Upper lobe of right lung (tissue), 1 donor: ENCODE data around the gene MISFA. TPM values are rescaled to one million over a fixed set of nuclear protein-coding genes. Genes with fewer than 3 reads are reported as not detected.
"Not testable (repeated sequence)": the region's sequence is repeated elsewhere in the genome, so short reads cannot be mapped to it uniquely, and the experiment has no call there.

Source experiments
- ATAC-seq: fragments of 200-7000 bp; cut with Tn5 transposase; one replicate; pipeline ENCODE4 v1.9.1; 2020; ENCODE audit warnings: mild to moderate bottlenecking, moderate library complexity
- DNase-seq: peaks from one replicate; pipeline ENCODE4 v3.0.0-alpha.2; 2020
- H3K27ac ChIP-seq: fragments of 200-600 bp; one replicate; pipeline ENCODE4 v1.8.0; 2022
- H3K27me3 ChIP-seq: fragments of 200-600 bp; one replicate; pipeline ENCODE4 v1.8.0; 2022; ENCODE audit warnings: mild to moderate bottlenecking
- H3K36me3 ChIP-seq: fragments of 200-600 bp; one replicate; pipeline ENCODE4 v1.8.0; 2022
- H3K4me1 ChIP-seq: fragments of 200-600 bp; one replicate; pipeline ENCODE4 v1.8.0; 2022
- H3K4me3 ChIP-seq: fragments of 200-600 bp; one replicate; pipeline ENCODE4 v1.8.0; 2022; ENCODE audit warnings: mild to moderate bottlenecking
- H3K9me3 ChIP-seq: fragments of 200-600 bp; one replicate; pipeline ENCODE4 v1.8.0; 2022
- intact Hi-C: fragments of 100-400 bp; cut with DNase I; formaldehyde crosslinking; loops from one replicate; pipeline ENCODE4 v1.11.0; 2022
- total RNA-seq: library from RNA; stranded (reverse); fragmentation: NEBNext Ultra II Directional; extraction: Animal tissue kit (Norgen Biotek cat#: 25700); gene quantifications from one replicate; pipeline ENCODE4 v1.2.1, GENCODE V29; 2021
- TF ChIP-seq, protein P1 (sequence below): fragments of 200-600 bp; IDR thresholded peaks from one replicate; pipeline ENCODE4 v1.8.0; 2022; ENCODE audit warnings: antibody characterized with exemption
- donor health status: DM: no; HTN: yes; CAD: no; lungs with severe emphysema.

The MISFA gene
- total RNA-seq, 1 donor from 2014 or later = 4.6 TPM

DNA sequence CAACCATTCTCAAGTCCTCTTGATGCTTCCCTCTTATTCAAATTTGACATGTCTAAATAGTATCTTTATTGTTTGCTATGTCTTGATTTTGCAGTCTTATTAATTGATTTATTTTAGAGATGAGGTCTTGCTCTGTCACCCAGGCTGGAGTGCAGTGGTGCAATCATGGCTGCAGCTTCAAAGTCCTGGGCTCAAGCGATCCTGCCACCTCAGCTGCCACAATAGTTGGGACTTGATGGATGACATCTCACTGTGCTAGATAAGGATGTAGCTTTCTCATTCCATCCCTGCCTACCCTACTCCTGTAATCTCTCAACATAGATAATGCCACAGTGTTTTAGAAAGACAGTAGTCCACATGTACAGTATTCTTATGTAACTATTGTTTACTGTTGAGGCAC, 42.1 kb downstream of the MISFA start:
- no peak overlapping the region for H3K27ac ChIP-seq
- peaks cover 10% of the 10 kb centered on the region for H3K27me3 ChIP-seq
- no peaks in the 10 kb centered on the region for H3K36me3 ChIP-seq
- no peak for DNase-seq
- H3K9me3 ChIP-seq = no peaks in the 10 kb centered on the region
- TF ChIP-seq, protein P1, sequence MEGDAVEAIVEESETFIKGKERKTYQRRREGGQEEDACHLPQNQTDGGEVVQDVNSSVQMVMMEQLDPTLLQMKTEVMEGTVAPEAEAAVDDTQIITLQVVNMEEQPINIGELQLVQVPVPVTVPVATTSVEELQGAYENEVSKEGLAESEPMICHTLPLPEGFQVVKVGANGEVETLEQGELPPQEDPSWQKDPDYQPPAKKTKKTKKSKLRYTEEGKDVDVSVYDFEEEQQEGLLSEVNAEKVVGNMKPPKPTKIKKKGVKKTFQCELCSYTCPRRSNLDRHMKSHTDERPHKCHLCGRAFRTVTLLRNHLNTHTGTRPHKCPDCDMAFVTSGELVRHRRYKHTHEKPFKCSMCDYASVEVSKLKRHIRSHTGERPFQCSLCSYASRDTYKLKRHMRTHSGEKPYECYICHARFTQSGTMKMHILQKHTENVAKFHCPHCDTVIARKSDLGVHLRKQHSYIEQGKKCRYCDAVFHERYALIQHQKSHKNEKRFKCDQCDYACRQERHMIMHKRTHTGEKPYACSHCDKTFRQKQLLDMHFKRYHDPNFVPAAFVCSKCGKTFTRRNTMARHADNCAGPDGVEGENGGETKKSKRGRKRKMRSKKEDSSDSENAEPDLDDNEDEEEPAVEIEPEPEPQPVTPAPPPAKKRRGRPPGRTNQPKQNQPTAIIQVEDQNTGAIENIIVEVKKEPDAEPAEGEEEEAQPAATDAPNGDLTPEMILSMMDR = no peak
- intact Hi-C loops = no loop called here
- no peak overlapping the region for H3K4me3 ChIP-seq
- no peaks in the 10 kb centered on the region for H3K4me1 ChIP-seq
- no peak for ATAC-seq

GRCh38 chr11:18643034-18643433, 43.4 kb downstream of the MISFA start:
- DNase-seq, H3K27ac ChIP-seq, ATAC-seq, H3K36me3 ChIP-seq, H3K4me1 ChIP-seq, H3K4me3 ChIP-seq, H3K9me3 ChIP-seq, intact Hi-C loops, H3K27me3 ChIP-seq: not testable (repeated sequence)

GRCh38 chr11:18650353-18650752, 50.8 kb downstream of the MISFA start:
- H3K4me1 ChIP-seq = no peaks in the 10 kb centered on the region
- intact Hi-C loops = no loop called here
- no peaks in the 10 kb centered on the region for H3K36me3 ChIP-seq
- no peak overlapping the region for H3K27ac ChIP-seq
- no peak overlapping the region for H3K4me3 ChIP-seq
- no peaks in the 10 kb centered on the region for H3K9me3 ChIP-seq
- ATAC-seq = no peak
- no peaks in the 10 kb centered on the region for H3K27me3 ChIP-seq
- TF ChIP-seq, protein P1 = no peak
- DNase-seq = no peak

DNA sequence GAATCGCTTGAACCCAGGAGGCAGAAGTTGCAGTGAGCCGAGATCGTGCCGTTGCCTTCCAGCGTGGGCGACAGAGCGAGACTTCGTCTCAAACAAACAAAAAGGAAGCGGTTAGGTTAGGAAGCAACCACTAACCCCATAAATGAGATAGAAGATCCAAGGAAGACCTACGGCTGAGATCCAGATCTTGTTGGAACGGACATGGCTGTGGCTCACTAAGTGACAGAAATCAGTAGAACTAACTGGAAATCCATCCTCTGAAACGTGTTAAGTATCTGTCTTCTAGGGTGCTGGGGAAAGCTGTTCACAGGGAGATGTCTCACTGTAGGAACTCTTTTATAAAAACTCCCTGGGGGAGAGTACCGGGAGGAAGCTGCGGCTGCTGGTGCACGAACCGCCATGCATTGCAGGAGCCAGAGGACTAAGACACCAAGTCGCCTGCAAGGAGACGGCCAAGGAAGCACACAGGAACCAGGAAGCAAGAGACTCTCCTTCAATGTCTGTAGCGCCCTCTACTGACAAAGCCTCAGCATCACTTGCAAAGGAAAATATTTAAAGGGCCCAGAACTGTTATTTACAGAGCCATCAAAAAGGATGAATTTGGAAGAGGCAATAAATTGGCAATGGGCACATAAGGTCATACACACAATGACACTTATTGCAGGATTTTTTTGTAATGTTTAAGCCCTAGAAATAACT, 51.4 kb downstream of the MISFA start:
- no peaks in the 10 kb centered on the region for H3K4me1 ChIP-seq
- TF ChIP-seq, protein P1 = peak; percentile 63
- intact Hi-C loops = no loop called here
- DNase-seq (no peak), ATAC-seq (peak; percentile 94)
- no peaks in the 10 kb centered on the region for H3K27me3 ChIP-seq
- H3K27ac ChIP-seq = no peak overlapping the region
- no peaks in the 10 kb centered on the region for H3K36me3 ChIP-seq
- H3K9me3 ChIP-seq = no peaks in the 10 kb centered on the region
- H3K4me3 ChIP-seq = no peak overlapping the region

Other genes with a start within 250 kb of the MISFA start
- 231 TPM for gene LDHA, start 205.2 kb upstream of the MISFA start, total RNA-seq
- not detected for gene LDHC, start 187.5 kb upstream of the MISFA start, total RNA-seq
- not detected for gene LDHAL6A, start 143.9 kb upstream of the MISFA start, total RNA-seq
- gene TSG101, start 72.8 kb upstream of the MISFA start, total RNA-seq = 46.6 TPM
- gene UEVLD, start 11.1 kb upstream of the MISFA start, total RNA-seq = 24.0 TPM
- 18.5 TPM for gene SPTY2D1, start 34.6 kb downstream of the MISFA start, total RNA-seq
- 6.3 TPM for gene TMEM86A, start 99.0 kb downstream of the MISFA start, total RNA-seq
- gene IGSF22, start 126.4 kb downstream of the MISFA start, total RNA-seq = 1.2 TPM
- gene PTPN5, start 192.0 kb downstream of the MISFA start, total RNA-seq = 0.81 TPM